Lung microvascular endothelial cell (primary cell): ENCODE results near the gene CYTL1. TPM values are rescaled to one million over a fixed set of nuclear protein-coding genes. Genes with fewer than 3 reads are reported as not detected.
"Not testable (repeated sequence)": the region's sequence is repeated elsewhere in the genome, so short reads cannot be mapped to it uniquely, and the experiment has no call there.

ENCODE experiments used
- DNase-seq, 2 donors: peaks; one replicate each; pipeline versions ENCODE4 v3.0.0 to v3.0.0-alpha.2; 2010; ENCODE audit warnings: low read depth in 2 of 2
- total RNA-seq: library from RNA; depleted of rRNA; stranded (reverse); fragments of >200 nt; gene quantifications from 2 replicates; pipeline ENCODE4 v1.2.1, GENCODE V29; 2014

CYTL1 gene, protein sequence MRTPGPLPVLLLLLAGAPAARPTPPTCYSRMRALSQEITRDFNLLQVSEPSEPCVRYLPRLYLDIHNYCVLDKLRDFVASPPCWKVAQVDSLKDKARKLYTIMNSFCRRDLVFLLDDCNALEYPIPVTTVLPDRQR
- total RNA-seq: 4.6 and 17.0 TPM in 2 replicates

DNA sequence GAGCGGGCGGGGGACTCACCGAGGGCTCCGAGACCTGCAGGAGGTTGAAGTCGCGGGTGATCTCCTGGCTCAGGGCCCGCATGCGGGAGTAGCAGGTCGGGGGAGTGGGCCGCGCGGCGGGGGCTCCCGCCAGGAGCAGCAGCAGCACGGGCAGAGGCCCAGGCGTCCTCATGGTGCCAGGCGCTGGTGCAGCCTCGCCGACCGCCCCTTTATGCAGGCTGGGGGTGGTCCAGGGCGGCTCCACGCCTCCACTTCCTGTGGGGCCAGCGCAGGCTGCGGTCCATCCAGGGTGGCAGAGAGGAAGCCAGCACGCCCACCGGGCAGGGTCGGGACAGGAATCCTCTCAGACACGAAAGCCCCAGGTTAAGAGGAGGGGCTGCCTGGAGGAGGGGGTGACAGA is at the start of gene CYTL1:
CYTL1 (minus strand) TSS at position 185 of the 400 bp plus-strand sequence; CDS start at position 172, 13 bp downstream.
- peak in 1 of 2 donors; percentile 36 for DNase-seq

DNA sequence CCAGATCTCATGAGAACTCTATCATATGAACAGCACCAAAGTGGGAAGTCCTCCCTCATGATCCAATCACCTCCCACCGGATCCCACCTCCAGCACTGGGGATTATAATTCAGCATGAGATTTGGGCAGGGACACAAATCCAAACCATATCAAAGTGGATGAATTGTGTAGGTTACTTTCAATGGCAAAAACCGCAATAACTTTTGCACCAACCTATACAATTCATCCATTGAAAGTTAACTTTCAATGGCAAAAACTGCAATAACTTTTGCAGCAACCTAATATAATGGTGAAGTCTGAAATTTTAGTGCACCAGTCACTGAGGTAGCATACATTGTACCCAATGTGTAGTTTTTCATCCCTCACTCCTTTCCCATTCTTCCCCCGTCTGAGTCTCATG is 48.6 kb upstream of the CYTL1 start:
- no peak for DNase-seq

DNA sequence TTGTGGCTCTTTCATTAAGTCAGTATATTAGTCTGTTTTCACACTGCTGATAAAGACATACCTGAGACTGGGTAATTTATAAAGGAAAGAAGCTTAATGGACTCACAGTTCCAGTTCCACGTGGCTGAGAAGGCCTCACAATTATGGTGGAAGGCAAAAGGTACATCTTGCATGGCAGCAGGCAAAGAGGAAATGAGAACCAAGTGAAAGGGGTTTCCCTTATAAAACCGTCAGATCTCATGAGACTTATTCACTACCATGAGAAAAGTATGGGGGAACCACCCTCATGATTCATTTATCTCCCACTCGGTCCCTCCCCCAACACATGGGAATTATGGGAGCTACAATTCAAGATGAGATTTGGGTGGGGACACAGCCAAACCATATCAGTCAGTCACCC is 47.7 kb upstream of the CYTL1 start:
- DNase-seq: not testable (repeated sequence)

DNA sequence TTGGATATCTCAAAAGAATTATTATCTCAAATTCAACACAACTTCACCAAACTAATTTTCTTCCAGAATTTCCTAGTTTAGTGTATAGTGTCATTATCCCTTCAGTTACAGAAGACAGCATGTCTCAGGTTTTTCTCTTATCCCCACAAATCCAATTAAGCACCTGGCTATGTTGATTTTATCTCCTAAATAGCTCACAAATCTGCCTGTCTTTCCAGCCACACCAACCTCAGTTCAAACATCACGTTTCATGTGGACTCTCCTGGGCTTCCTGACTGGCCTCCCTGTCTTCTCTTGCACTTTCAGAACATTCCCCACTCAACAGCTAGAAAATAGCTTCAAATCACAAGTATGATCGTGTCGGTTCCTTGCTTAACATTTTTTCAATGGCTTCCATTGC is 46.8 kb upstream of the CYTL1 start:
- no peak for DNase-seq

DNA sequence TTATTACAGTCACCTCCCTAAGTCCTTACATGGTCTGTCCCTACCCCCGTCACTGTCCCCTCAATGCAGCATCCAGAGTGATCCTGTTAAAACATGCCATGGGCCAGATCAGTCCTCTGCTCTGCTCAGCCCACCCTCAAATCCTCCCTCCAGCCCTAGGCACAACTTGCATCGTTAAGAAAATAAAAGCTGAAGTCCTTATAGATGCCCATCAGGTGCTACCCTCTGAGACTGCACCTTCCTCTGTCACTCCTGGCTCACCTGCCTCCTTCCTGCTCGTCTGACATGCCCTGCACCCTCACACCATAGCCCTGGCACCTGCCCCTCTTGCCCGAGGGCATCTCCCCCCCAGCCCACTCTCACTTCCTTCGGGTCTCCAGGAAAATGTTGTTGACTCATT is 36.2 kb upstream of the CYTL1 start:
- no peak for DNase-seq

DNA sequence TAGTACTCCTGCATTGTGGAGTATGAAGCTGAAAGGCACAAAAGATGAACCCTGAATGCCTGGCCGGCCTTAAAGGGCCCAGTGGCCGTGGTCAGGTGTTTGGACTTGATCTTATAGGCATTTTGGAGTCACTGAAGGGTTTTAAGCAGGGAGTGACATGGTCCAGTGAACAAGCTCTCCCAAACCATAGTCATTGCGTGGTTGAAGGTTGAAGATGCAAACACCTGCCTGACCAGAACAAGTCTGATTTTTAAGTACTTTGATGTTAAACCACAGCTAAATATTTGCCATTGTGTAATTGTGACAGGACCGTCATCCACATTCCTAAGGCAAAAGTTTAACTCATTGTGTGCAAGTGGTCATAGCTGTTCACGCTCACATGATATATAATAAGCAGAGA is 35.3 kb upstream of the CYTL1 start:
- DNase-seq: no peak

DNA sequence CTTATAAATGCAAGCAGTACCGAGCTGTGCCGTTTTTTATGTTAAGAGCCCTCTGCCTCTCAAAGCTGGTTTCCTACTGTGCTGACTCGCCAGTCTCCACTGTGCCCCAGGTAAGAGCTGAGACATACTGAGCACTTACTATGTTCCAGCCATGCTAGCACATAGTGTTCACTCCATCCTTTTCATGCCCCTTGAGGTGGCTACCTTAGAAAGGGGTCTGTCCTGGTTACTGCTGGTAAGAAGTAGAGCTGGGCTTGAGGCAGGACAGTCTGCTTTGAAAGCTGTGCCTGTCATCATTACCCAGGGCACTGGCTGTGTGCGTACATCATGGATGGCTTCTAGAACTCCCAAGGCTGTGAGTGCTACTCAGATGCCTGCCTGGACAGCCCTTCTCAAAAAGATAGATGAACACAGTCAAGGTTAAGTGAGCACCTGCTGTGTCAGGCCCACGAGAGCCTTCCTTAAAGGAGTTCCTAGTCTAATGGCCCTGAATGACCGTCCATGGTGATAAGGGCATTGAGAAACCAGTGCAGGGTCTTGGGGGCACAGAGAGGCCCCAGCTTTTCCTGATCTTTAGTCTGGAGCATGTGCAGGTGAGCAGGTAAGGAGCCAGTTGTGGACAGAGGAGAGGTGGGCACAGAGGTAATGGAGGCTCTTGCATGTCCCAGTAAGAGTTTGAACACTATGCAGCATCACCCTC is 33.6 kb upstream of the CYTL1 start:
- DNase-seq: peak in 1 of 2 donors; percentile 22

DNA sequence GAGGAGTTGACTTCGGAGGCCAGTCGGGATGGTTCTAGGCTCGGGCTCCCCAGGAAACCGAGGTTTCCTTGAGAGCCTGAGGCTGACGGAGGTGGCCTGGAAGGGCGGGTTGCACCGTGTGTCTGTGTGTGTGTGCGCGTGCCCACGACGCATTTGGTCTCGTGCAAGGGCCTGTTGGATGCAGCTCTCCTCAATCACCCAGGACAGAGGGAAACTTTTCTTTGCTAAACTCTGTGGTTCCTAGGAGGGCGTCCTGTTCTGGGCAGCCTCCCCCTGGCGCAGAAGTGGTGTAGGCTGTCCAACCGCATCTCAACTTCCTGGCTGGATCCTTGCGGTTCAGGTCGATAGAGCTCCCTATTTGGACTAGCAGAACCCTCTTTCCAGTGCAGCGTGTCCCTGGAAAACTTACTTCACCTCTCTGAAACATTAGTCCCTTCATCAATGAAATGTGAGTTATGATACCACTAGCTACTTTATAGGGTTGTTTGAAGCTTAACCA is 33.0 kb upstream of the CYTL1 start:
- DNase-seq: peak; percentile 31 to 51

DNA sequence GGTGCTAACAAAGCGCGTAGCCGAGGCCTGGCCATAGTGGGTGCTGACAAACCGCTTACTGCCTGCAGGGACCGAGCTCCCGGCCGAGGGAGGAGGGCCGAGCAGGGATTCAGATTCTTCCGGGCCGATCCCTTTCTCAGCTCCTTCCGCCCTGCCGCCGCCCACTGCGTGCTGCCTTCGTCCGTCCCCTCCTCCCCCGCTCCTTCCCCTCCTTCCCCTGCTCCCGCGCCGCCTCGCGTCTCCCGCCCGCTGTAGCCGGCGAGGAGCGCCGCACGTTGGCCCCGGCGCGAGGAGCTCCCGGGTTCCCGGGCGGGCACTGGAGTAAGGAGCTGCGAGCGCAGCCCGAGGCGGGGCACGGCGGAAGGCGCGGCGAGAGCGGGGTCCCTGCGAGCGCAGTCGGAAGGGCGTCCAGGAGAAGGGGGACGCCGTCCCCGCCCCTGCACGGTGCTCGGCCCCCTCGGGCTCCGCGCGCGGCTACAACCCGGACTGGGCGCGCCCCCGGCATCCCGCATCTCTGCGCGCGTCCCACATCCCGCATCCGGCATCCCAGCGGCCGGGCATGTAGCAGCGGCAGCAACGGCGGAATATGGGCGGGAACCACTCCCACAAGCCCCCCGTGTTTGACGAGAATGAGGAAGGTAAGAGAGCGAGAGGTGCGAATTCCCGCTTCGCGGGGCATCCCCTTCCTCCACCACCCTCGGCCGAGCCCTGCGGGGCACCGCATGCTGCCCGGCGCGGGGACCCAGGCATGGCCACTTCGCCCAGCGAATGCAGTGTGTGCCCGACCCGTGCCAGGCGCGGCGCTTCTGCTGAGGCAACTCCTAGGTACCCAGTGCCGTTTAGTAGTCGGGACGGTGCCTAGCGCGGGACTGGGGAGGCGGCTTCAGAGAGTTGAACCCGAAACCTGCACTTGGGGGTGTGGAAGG is 32.3 kb upstream of the CYTL1 start, which contains the start of gene STK32B:
STK32B (plus strand) TSS at position 203 of the 926 bp plus-strand sequence.
- DNase-seq: peak; percentile 72 to 85

DNA sequence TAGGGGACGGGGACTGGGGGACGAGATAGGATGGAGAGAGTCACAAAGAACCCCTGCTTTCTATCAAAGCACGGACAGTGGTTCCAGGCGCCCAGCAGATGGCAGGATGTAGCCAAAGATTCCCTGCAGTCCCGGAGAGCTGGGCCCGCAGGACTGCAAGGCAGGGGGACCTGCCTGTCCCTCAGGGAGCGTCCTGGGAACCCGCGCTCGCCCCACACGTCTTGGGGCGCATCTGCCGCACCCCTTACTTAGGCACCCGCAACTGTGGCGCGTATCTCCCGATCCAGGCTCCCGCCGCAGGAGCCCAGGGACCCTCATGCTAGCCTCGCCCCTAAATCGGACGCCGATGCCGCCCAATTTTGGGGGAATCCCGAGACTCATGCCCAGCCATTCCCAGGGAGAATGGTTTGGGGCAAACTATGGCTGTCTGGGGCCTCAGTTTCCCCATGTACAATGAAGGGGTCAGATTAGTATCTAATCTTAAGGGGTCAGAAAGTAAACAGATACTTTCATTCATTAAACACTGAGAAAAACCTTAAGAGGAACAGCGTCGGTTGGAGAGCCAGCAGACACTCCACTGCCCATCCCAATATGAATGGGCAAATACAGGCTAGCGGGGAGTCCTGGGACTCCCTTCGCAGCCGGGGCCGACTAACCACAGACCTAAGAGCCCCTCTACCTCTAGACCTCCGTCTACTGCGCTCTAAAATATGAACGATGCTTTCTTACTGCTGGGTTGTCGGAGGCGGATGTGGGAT is 31.4 kb upstream of the CYTL1 start:
- DNase-seq: peak; percentile 88 to 94

DNA sequence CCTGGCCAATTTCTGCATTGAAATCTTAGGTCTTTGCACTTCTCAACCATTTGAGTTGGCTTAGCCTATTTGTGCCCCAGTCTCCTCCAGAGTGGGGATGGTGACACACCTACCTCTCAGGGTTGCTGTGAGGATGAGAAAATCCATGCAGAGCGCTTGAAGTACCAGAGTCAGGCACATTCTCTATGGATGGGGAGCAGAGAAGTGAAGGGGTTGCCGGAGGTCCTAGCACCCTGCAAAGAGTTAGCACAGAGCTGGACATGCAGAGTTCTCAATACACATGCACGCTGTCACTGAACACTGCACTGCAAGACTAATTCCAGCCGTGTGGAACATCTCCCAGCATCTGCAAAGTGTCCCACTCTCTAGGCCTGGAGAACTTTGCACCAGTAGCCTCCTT is 29.5 kb upstream of the CYTL1 start:
- DNase-seq: no peak

DNA sequence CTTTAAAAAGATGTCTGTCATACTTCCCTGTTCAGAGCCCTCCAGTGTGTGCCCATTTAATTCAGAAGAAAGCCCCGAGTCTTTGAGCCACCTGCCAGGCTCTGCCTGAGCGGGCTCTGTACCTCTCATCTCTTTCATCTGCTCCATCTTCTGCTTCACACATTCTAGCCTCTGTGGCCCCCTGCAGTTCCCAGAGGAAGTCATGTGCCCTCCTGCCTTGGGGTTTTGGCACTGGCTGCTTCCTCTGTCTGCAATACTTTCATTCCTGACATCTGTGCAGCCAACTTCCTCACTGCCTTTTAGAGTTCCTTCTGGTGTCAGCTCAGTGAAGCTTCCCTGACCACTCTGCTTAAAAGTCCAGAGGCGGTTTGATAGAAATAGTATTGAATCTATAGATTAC is 25.8 kb upstream of the CYTL1 start:
- peak; percentile 68 to 81 for DNase-seq

DNA sequence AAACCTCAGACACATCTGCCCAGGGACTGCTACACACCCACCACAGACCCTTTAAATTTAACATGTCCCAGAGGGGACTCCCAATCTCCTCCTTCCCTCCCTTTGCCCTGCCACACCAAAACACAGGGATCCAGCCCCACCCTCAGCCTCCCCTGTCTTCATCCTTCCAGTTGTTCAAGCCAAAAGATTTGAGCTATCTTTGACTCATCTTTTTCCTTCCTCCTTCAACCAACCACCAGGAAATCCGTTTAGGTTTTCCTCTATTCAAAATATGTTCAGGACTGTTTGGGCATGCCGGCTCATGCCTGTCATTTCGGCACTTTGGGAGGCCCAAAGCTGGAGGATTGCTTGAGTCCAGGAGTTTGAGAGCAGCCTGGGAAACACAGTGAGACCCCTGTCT is 25.1 kb upstream of the CYTL1 start:
- no peak for DNase-seq

DNA sequence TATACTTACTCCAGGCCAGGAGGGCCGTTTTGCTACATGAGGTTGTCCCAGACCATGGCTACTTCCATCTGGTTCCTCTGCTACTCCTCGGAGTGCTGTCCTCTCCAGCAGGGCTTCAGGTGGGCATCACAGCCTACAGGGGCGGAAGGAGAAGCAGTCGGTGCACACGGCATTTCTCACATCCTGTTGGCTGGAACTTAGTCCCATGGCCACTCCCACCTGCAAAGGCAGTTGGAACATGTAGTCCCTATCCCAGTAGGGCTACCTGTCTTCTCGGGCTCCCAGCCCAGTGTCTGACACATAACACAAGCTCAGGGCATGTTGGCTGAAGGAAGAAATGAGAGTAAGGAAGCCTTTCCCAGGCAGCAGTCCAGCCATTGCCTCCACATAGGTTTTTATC is 24.3 kb upstream of the CYTL1 start:
- DNase-seq: no peak

DNA sequence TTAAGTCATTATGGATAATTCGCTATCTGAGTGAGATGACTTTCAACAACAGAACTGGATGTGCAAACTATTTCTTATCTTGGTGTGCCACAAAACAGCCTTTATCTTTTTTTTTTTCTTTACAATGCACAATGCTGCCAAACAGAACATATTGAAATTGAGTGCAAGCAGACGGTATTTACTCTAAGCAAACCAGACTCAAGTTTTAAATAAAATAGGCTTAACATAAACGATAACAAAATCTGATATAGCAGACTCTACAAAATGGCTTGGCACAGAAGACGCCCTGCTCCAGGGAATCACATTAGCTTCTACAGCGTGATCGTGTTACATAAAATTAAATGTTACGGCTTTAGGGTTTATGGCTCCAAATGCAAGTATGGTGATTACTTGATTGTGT is 22.4 kb upstream of the CYTL1 start:
- no peak for DNase-seq

DNA sequence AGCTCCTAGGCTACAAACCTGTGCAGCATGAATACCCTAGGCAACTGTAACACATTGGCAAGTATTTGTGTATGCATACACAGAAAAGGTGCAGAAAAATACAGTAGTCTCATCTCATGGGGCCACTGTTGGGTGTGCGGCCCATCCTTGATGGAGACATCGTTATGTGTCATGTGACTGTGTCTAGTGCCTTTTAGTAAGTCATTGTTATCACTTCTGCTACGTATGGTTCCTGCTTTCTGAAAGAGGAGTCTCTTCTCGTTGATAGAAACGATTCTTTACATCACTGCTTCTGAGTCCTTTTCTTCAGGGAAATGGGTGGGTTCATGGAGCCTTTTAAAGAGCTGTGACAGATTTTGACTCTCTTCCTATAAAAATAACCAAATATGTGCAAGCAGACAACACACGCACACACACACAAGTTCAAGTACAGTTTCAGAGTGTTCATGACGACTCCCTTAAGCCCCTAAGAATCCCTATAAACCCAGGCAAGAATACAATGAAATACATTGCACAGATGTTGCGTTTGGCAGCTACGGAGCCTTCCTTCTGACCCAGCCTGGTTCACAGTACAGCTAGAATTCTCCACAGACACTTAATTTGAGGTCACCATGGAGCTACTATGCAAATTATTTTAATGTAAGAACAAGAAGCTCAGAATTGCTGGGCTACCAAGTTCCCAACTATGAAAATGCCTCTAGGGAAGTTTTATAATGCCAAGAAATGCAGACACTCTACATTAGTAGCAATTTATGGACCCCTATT is 21.8 kb upstream of the CYTL1 start:
- DNase-seq: no peak

DNA sequence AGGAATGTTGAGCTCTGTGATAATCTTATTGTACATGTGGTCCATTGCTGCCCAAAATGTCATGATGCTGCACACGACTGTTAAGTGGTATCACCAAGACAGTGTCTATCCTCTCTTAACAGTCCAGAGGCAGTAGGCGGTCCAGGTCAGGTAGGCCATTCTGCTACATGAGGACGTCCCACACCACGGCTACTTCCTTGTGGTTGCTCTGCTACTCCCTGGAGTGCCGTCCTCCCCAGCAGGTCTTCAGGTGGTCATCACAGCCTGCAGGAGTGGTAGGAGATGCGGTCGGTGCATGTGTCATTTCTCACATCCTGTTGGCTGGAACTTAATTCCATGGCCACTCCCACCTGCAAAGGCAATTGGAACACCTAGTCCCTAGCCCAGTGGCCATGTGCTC is 20.5 kb upstream of the CYTL1 start:
- DNase-seq: no peak

DNA sequence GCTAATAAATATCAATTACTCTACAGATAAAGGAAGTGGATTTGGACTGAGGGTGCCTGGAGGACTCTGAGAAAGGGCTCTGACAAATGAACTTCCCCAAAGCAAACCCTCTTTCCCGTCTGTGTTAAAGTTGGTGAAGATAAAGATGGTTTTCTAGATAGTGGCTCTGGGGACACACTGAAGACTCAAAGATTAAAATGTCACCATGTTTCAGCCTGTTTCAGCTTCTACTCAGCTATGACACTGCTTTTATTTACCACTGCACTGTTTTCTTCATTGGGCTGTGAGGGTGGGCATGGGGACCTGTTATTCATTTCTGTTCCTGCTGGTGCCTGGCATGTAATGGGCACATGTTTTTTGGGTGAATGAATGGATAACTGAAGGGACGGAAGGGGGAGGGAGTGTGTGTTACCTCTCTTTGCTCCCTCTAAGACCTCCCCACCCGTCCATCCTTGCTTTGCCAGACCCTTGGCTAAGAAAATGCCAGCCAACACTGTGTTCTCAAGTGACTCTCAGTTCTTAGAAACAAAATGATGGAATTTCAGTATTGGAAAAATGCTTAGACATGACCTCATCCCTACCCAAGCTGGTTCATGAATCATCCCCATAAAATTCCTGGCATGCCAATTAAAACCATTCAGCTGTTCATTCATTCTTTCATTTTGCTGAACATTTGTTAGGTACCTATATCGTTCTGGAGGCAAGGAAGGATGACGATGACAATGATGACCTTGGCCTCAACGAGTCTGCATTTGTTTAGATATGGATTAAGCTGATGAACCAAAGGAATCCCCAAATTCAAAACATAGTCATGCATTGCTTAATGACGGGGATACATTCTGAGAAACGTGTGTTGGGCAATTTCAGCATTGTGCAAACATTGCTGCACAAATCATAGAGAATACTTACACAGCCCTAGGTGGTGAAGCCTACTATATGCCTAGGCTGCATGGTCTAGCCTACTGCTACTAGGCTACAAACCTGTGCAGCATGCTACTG is 18.6 kb upstream of the CYTL1 start:
- peak; percentile 78 to 80 for DNase-seq

DNA sequence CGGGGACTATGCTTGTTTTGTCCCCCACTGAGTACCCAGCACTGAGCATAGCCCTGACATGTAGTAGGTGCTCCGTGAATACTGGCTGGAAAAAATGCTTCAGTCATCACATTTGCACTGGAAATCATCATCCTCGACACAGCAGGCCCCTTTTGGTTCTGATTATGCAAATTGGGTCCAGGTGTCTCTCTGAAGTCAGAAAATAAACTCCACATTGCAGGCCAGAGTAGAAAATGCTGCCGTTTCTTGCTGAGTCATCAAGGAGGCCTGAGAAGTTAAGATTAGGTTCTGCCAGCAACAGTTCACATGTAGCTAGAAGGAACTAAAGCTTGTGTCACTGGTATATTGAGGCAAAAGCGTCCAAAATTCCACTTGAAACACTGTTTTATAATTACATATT is 17.0 kb upstream of the CYTL1 start:
- no peak for DNase-seq
